Stomach smooth muscle (tissue), 2 donors: Measurements from ENCODE around the gene VARS2.
"Not testable (repeated sequence)": the region's sequence is repeated elsewhere in the genome, so short reads cannot be mapped to it uniquely, and the experiment has no call there.

Experiments
- H3K27ac ChIP-seq: one replicate; pipeline ENCODE4 v1.7.0; 2013; ENCODE audit warnings: mild to moderate bottlenecking, low read length, inconsistent platforms
- H3K27me3 ChIP-seq, 2 donors: one replicate each; pipeline ENCODE4 v1.7.0; 2013; ENCODE audit warnings: low read length in 2 of 2; ENCODE audit not compliant: insufficient read depth in 2 of 2, control insufficient read depth in 1 of 2
- H3K36me3 ChIP-seq, 2 donors: one replicate each; pipeline ENCODE4 v1.7.0; 2013; ENCODE audit warnings: low read length in 2 of 2; ENCODE audit not compliant: control insufficient read depth in 2 of 2, insufficient read depth in 2 of 2
- H3K4me1 ChIP-seq: one replicate; pipeline ENCODE4 v1.7.0; 2013; ENCODE audit warnings: low read length; ENCODE audit not compliant: control insufficient read depth, insufficient read depth
- H3K4me3 ChIP-seq, 2 donors: one replicate each; pipeline ENCODE4 v1.7.0; 2013; ENCODE audit warnings: low read length in 2 of 2
- H3K9ac ChIP-seq, 2 donors: one replicate each; pipeline ENCODE4 v1.7.0; 2013; ENCODE audit warnings: low read length in 2 of 2, mild to moderate bottlenecking in 1 of 2
- H3K9me3 ChIP-seq, 2 donors: one replicate each; pipeline ENCODE4 v1.7.0; 2013; ENCODE audit warnings: low read length in 2 of 2; ENCODE audit not compliant: control insufficient read depth in 2 of 2
- donor health status: healthy.
- donor health status: Pancreatic carcinoma.

The VARS2 gene

DNA sequence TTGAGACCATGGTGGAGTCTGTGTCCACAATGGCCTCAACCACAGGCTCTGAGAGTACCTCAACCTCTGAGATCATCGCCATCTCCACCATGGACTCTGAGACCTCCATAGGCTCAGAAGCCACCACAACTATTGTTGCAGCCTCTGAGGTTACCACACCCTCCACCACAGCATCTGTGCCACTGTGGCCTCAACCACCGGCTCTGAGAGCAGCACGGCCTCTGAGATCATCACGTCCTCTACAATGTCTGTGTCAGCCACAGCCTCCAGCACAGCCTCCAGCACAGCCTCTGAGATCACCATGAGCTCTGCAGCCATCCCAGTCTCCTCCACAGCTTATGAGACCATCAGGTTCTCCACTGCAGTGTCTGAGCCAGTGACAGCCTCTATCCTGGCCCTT is 50.0 kb downstream of the VARS2 start:
- H3K9me3 ChIP-seq = no peaks in the 10 kb centered on the region
- no peak overlapping the region for H3K27ac ChIP-seq
- H3K9ac ChIP-seq = no peak overlapping the region
- no peaks in the 10 kb centered on the region for H3K4me1 ChIP-seq
- no peak overlapping the region for H3K4me3 ChIP-seq
- H3K36me3 ChIP-seq = no peaks in the 10 kb centered on the region
- peaks cover 0 to 8% of the 10 kb centered on the region in 2 donors for H3K27me3 ChIP-seq

DNA sequence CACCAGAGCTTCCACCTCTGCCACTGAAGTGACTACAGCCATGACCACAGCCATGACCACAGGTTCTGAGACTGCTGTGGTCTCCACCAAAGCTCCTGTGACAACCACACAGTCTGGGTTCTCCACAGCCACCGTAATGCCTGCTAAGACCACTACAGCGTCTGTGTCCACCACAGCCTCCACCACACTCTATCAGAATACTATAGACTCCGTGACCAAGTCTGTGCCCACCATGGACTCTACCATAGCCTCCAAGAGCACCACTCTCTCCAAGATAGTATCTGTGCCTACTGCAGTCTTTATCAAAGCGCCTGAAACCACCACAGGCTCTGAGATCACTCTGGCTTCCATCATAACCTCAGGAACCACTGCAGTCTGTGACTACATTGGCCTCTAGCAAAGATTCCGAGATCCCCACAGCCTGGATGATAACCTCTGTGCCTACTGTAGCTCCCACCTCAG is 51.1 kb downstream of the VARS2 start:
- no peaks in the 10 kb centered on the region for H3K4me1 ChIP-seq
- H3K36me3 ChIP-seq = no peaks in the 10 kb centered on the region
- H3K9me3 ChIP-seq = no peaks in the 10 kb centered on the region
- H3K4me3 ChIP-seq = no peak overlapping the region
- no peak overlapping the region for H3K9ac ChIP-seq
- peaks cover 0 to 8% of the 10 kb centered on the region in 2 donors for H3K27me3 ChIP-seq
- no peak overlapping the region for H3K27ac ChIP-seq

DNA sequence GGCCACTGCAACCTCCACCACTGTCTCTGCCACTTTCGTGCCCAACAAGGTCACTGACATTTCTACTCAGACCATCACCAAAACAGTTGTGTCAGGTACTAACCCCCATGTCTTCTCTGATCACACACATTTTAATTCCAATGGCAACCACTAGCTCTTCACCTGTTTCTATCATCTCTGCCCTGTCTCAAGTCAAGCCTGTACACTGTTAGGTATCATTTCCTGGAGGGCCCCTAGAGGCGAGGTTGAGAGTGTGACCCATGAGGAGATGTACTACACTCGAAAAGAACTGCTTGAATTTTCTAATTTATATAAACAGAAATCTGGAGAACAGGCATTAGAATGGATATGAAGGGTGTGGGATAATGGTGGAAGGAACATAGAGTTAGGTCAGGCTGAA is 52.1 kb downstream of the VARS2 start:
- Histone ChIP-seq H3K27me3 (peaks cover 0 to 8% of the 10 kb centered on the region in 2 donors), H3K36me3 (no peaks in the 10 kb centered on the region), H3K4me3 (no peak overlapping the region), H3K4me1 (no peaks in the 10 kb centered on the region), H3K27ac (no peak overlapping the region), H3K9ac (no peak overlapping the region), H3K9me3 (no peaks in the 10 kb centered on the region)

DNA sequence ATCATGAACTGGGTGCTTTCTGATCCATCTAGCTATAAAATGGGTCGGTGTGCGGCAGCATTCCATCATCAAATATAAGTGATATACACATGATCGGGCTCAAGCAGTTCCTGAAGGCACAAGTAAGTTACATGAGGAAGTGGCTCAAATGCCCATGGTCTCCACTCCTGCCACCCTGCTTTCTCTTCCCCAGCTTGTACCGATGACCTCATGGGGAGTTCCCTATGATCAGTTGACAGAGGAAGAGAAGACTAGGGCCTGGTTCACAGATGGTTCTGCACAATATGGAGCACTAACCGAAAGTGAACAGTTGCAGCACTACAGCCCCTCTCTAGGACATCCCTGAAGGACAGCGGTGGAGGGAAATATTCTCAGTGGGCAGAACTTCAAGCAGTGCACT is 55.1 kb downstream of the VARS2 start:
- not testable (repeated sequence) for H3K9ac ChIP-seq
- peaks cover 2 to 11% of the 10 kb centered on the region in 2 donors for H3K27me3 ChIP-seq

DNA sequence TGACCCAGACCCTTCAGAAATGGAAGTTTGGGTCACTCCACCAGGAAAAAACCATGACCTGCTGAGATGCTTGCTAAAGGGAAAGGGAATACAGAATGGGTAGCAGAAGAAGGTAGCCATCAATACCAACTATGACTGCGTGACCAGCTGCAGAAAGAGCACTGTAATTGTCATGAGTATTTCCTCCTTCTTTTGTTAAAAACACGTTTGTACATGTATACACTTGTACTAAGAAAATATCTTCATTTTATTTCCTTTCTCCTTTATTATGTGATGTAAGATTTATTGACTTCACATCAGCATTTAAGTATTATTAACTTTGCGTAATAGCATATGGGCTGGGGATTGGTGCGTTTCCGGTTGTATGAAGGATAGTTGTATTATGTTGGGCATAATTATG is 56.9 kb downstream of the VARS2 start:
- no peaks in the 10 kb centered on the region for H3K36me3 ChIP-seq
- H3K9ac ChIP-seq = no peak overlapping the region
- no peaks in the 10 kb centered on the region for H3K9me3 ChIP-seq
- no peak overlapping the region for H3K27ac ChIP-seq
- H3K4me3 ChIP-seq = no peak overlapping the region
- no peaks in the 10 kb centered on the region for H3K4me1 ChIP-seq
- peaks cover 2 to 5% of the 10 kb centered on the region in 2 donors for H3K27me3 ChIP-seq

More for the DNA sequence above, 55.1 kb downstream of the VARS2 start:
- H3K9me3 ChIP-seq, H3K4me3 ChIP-seq, H3K36me3 ChIP-seq, H3K4me1 ChIP-seq, H3K27ac ChIP-seq: not testable (repeated sequence)

DNA sequence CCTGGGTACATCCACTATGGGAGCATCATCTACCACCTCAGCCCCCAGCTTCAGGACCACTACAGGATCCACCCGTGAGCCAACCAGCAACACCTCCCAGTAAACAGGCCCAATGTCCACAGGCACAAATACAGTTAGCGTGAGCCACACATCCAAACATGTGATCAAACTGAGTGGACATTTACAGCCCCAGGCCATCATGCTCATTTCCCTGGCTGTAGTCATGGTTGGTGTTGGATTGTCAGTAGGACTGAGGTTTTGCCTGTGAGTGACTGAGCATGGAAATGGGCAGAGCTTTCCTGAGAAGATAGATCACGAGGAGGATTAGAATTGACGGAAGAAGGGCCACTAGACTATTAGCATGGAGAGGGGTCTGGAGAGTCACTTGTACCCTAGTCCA is 58.8 kb downstream of the VARS2 start:
- H3K4me1 ChIP-seq = no peaks in the 10 kb centered on the region
- H3K27ac ChIP-seq = no peak overlapping the region
- H3K4me3 ChIP-seq = no peak overlapping the region
- H3K27me3 ChIP-seq = peaks cover 2 to 5% of the 10 kb centered on the region in 2 donors
- no peaks in the 10 kb centered on the region for H3K36me3 ChIP-seq
- no peaks in the 10 kb centered on the region for H3K9me3 ChIP-seq
- H3K9ac ChIP-seq = no peak overlapping the region

DNA sequence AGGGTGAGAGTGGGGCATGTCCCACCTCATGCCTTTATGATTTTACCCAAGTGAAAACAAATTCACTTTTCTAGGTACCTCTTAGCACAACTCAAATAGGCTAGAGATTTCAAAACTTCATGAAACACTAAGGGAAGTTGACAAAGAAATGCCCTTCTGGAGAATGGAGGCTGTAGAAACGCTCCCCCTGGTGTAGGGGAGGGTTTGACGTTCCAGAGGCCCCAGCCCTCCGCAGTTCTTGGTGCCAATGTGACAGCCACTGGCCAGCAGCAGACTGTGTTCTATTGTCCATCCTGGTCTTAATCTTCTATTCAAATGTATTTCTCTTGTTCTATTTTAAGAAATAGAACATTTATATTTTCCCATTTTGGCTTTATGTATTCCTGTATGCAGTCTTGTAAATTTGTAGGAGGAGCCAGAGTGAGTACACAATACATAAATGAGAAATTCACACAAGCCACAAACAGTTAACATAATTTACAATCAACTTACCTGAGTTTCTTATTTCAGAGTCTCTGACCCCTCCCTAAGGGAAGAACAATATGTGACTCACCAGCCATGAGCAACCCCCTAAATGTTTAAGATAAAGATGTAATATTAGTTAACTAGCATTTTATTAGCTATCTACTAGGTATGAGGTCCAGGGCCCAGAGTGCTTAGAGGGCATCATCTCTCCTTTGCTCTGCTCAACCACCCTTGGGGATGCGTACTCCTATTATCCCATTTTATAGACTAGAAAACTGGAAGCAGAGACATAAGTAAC is 60.6 kb downstream of the VARS2 start:
- Histone ChIP-seq H3K4me1 (no peaks in the 10 kb centered on the region), H3K36me3 (no peaks in the 10 kb centered on the region), H3K9me3 (no peaks in the 10 kb centered on the region), H3K4me3 (no peak overlapping the region), H3K27ac (no peak overlapping the region), H3K9ac (no peak overlapping the region), H3K27me3 (peaks cover 2 to 5% of the 10 kb centered on the region in 2 donors)
